Retinal pigment epithelial cell (primary cell): Measurements from ENCODE around the gene LSM14B.
"Not testable (repeated sequence)": the region's sequence is repeated elsewhere in the genome, so short reads cannot be mapped to it uniquely, and the experiment has no call there.

ENCODE experiments used
- DNase-seq: peaks from one replicate; pipeline ENCODE4 v3.0.0-alpha.2; 2010; ENCODE audit warnings: low read depth
- H3K4me3 ChIP-seq: 2 replicates; pipeline ENCODE4 v1.5.1; 2011; ENCODE audit warnings: mild to moderate bottlenecking, low read length, control low read depth, moderate library complexity
- TF ChIP-seq, protein P1 (sequence below): conservative IDR thresholded peaks from 2 replicates; pipeline ENCODE4 v1.5.1; 2011; ENCODE audit warnings: low read depth, low read length, control low read depth, inconsistent platforms

Gene LSM14B

DNA sequence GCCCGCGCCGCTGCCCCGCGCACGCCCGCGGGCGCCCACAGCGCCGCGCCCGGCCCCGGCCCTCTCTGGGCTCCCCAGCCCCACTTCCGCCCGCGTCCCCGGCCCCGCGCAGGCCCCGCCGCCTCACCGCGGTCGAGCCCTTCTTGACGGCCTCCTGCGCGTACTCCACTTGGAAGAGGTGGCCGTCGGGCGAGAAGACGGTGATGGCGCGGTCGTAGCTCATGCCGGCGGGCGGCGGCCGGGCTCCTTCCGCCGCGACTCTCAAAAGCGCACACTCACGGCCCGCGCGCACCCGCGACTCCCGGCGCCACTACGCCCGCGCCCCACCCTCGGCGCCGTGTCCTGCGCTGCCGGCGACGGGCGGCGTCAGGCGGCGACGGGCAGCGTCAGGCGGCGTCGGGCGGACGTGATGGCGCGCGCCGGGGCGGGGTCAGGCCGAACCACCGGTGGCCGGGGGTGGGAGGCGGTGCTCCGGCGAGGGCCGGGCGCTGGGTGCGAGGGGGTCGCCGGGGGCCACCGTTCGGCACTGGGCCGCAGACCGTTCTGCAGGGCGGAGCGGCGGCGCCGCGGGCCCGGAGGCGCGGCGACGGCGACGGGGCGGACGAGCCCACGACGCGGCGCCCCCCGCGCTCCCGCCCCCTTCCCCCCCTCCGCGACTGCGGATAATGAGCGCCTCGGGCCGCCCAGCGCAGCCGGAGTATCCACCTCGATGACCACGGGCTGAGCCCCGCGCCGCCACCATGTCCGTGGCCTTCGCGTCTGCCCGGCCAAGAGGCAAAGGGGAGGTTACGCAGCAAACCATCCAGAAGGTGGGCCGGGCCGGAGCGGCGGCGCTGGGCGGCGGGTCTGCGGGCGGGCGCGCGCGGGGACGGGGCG, 21.0 kb downstream of the LSM14B start, which contains the start of the genes PSMA7 and SS18L1:
Gene PSMA7 (minus strand): TSS at position 314 of the 876 bp plus-strand sequence. CDS start 91 bp downstream, at position 223.
Gene SS18L1 (plus strand): TSS at position 689 of the 876 bp plus-strand sequence. CDS start 52 bp downstream, at position 741.
- no peak for DNase-seq
- peak within 1 kb of the TSS; percentile 82 for H3K4me3 ChIP-seq
- TF ChIP-seq, protein P1, sequence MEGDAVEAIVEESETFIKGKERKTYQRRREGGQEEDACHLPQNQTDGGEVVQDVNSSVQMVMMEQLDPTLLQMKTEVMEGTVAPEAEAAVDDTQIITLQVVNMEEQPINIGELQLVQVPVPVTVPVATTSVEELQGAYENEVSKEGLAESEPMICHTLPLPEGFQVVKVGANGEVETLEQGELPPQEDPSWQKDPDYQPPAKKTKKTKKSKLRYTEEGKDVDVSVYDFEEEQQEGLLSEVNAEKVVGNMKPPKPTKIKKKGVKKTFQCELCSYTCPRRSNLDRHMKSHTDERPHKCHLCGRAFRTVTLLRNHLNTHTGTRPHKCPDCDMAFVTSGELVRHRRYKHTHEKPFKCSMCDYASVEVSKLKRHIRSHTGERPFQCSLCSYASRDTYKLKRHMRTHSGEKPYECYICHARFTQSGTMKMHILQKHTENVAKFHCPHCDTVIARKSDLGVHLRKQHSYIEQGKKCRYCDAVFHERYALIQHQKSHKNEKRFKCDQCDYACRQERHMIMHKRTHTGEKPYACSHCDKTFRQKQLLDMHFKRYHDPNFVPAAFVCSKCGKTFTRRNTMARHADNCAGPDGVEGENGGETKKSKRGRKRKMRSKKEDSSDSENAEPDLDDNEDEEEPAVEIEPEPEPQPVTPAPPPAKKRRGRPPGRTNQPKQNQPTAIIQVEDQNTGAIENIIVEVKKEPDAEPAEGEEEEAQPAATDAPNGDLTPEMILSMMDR, result no peak

DNA sequence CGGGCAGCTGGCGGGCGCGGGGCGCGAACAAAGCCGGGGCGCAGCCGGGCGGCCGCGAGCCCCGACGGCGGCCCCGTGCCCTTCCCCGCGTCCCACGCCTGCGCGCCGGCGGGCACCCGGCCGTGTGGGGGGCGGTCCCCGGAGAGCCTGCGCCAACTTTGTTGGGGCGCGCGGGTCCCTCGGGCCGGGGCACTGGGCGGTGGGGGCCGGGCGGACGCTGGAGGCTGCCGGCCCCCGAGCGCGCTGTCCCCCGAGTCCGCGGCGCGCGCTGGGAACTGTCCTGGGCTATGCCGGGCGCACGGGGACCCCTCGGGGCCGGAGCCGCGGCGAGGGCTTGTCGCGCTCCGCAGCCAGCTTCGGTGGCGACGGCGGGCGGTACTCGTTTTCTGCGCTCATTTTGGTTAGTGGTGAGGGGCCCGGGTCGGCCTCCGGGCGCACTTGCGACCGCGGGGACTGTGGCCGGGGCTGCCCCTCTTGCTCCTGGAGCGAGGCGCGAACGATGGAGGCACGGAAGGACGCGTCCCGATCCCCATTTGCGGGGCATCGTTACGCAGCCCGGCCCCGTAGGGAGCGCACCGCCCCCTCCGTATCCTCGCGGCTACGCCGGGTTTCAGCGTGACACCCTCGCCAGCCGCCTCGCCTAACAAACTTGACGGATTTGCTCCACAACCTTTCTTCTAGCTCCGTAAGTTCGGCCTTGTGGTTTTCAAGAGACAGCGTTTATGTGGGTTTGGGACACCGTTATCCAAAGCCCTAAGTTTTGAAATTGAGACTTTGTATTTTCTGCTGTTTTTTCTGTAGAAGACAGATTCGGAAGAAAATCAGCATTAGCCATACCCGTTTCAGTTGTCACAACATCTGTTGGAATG, 21.9 kb downstream of the LSM14B start:
- H3K4me3 ChIP-seq, result peak overlapping the region; percentile 67
- TF ChIP-seq, protein P1, result no peak
- no peak for DNase-seq

DNA sequence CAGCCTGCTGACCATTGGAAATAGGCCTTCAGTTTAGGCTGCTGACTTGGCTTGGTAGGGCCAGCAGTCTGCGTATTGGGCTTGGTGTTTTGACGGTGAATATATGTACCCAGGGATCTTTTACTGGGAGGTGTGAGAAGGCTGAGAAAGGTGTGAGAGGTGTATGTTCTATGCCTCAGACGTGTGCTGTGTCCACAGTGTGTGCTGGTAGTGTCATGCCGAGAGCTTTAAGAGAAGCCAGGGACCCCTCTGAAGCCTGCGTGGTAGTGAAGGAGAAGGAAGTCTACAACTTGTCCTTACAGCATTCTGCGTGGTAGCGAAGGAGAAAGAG, 23.4 kb downstream of the LSM14B start:
- H3K4me3 ChIP-seq, result no peak overlapping the region
- TF ChIP-seq, protein P1, result no peak
- DNase-seq, result no peak

DNA sequence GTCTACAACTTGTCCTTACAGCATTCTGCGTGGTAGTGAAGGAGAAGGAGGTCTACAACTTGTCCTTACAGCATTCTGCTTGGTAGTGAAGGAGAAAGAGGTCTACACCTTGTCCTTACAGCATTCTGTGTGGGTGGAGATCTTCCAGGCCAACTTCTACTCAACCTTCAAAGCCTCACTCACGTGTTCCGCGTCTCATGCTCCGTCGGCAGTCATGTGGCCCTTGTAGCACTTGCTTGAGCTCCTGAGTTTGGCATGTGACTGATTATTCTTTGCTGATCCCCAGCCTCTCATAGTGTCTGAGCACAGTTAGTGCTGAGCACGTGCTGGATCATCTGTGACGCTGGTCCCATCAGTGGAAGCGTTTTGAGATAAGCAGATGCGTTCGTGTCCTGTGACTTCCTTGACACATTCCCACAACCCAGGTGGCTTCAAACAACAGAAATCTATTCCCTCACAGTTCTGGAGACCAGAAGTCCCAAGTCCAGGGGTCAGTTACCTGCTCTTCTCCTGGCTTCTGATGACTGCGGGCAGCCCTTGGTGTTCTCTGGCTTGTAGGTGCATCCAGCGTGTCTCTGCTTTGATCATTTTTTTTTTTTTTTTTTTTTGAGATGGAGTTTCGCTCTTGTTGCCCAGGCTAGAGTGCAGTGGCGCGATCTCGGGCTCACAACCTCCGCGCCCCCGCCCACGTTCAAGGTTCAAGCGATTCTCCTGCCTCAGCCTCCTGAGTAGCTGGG, 23.9 kb downstream of the LSM14B start:
- no peak overlapping the region for H3K4me3 ChIP-seq
- TF ChIP-seq, protein P1, result no peak
- DNase-seq, result no peak

DNA sequence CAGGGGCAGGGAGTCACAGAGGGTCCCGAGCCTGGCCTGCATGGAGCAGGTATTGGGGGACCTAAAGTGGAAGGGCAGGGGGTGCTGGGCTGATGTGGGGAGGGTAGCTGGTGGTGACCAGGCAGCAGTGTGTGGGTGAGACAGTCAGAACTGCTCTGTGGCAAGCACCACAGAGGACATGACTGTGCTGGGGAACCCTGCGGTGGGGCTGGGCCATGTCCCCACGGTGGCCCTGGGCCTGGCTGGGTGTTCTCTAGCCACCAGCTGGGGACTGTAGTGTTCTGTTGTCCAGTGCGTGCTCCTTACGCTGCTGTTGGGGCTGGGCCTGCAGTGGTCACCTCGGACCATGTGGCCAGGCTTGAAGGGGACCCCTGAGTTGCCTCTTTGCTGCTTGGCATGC, 24.9 kb downstream of the LSM14B start:
- DNase-seq, result no peak
- TF ChIP-seq, protein P1, result no peak
- no peak overlapping the region for H3K4me3 ChIP-seq

DNA sequence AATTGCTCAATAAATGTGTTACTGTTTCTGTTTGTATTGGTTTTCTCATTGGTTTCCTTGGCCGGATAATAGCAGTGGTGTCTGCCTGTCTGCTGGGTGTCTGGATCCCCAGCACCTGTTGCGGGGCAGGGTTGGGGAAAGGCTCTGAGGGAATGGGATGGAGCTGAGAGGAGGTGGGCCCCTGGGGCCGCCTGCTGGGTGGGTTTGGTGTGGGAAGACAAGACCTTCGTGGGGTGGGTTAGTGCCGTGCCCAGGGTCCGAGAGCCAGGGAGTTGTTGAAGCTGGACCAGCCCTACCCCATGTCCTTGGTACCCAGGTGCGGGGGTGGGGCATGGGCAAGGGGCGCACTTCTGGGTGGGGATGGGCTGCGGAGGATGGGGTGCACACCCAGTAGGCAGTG, 25.3 kb downstream of the LSM14B start:
- TF ChIP-seq, protein P1, result no peak
- no peak for DNase-seq
- H3K4me3 ChIP-seq, result no peak overlapping the region

DNA sequence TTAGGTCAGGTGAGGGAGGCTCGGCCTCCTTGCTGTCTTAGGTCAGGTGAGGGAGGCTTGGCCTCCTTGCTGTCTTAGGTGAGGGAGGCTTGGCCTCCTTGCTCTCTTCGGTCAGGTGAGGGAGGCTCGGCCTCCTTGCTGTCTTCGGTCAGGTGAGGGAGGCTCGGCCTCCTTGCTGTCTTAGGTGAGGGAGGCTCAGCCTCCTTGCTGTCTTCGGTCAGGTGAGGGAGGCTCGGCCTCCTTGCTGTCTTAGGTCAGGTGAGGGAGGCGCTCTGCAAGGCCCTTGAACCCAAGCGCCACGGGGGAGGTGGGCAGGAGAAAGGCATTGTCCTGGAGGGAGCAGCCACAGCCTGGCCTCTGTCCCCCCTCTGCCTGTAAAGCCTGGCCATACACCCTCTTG, 26.1 kb downstream of the LSM14B start:
- not testable (repeated sequence) for H3K4me3 ChIP-seq, DNase-seq
